ENCODE results near the gene AK3. TPM values are rescaled to one million over a fixed set of nuclear protein-coding genes. Genes with fewer than 3 reads are reported as not detected.

AK3 gene
- total RNA-seq, 1 experiment from 2014 or later = 42.2 TPM

Other genes with a start within 250 kb of the AK3 start
- 1.3 and 1.4 TPM in 2 replicates for gene PLPP6, start 78.9 kb downstream of the AK3 start, total RNA-seq (2014; rRNA removed; shearing (Covaris generic))
- 0.28 TPM in 1 of 2 replicates, not detected in the other for gene SPATA6L, start 74.7 kb downstream of the AK3 start, total RNA-seq (2014; rRNA removed; shearing (Covaris generic))
- gene CDC37L1, start 61.6 kb downstream of the AK3 start, total RNA-seq (2014; rRNA removed; shearing (Covaris generic)) = 9.9 and 12.6 TPM in 2 replicates
- 23.9 and 27.0 TPM in 2 replicates for gene RCL1, start 51.7 kb upstream of the AK3 start, total RNA-seq (2014; rRNA removed; shearing (Covaris generic))
- 3.7 TPM in 2 replicates for gene JAK2, start 244.1 kb upstream of the AK3 start, total RNA-seq (2014; rRNA removed; shearing (Covaris generic))

Measured in SJCRH30 (cell line).